ENCODE measurements around the gene AGAP3. TPM values are rescaled to one million over a fixed set of nuclear protein-coding genes. Genes with fewer than 3 reads are reported as not detected.

AGAP3 gene
- total RNA-seq, 3 donors from 2014 or later (not counting 1 experiment from before 2014, with no cell fraction given) = 27.7 to 46.9 (median 42.8) TPM

DNA sequence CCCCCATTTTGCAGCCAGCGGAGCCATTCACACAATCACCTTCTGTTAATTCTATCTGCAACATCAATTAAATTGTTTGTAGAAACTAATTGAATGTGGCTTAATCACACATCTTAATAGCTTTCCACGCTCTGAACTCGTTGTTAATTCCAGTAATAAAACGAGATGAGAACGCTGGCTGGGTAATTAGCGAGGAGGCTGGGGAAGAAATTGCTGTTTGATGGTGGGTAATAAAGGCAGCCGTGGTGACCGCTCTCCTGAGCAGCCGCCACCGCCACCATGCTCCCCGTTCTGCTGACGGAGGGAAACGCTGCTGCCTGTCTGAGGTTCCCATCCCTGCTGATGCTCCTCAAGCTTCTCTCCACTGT is 44.9 kb downstream of the AGAP3 start:
- no peak overlapping the region for H3K27ac Mint-ChIP-seq
- H3K9me3 Mint-ChIP-seq = no peaks in the 10 kb centered on the region
- H3K4me1 ChIP-seq (ENCODE audit: control insufficient read depth, insufficient read depth, low read length) = no peaks in the 10 kb centered on the region
- H3K36me3 ChIP-seq (ENCODE audit: control insufficient read depth, insufficient read depth, low read length) = peaks cover 9% of the 10 kb centered on the region
- no peaks in the 10 kb centered on the region for H3K36me3 Mint-ChIP-seq
- TF ChIP-seq, protein P1, sequence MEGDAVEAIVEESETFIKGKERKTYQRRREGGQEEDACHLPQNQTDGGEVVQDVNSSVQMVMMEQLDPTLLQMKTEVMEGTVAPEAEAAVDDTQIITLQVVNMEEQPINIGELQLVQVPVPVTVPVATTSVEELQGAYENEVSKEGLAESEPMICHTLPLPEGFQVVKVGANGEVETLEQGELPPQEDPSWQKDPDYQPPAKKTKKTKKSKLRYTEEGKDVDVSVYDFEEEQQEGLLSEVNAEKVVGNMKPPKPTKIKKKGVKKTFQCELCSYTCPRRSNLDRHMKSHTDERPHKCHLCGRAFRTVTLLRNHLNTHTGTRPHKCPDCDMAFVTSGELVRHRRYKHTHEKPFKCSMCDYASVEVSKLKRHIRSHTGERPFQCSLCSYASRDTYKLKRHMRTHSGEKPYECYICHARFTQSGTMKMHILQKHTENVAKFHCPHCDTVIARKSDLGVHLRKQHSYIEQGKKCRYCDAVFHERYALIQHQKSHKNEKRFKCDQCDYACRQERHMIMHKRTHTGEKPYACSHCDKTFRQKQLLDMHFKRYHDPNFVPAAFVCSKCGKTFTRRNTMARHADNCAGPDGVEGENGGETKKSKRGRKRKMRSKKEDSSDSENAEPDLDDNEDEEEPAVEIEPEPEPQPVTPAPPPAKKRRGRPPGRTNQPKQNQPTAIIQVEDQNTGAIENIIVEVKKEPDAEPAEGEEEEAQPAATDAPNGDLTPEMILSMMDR (IDR thresholded peaks at IDR 0.05) = no peak
- no peaks in the 10 kb centered on the region for H3K9me3 ChIP-seq (ENCODE audit: control insufficient read depth, insufficient read depth, low read length)
- H3K4me3 Mint-ChIP-seq = no peak overlapping the region
- no peaks in the 10 kb centered on the region for H3K4me1 Mint-ChIP-seq
- no peak for DNase-seq
- 100% methylated on average over 12 of the region's 13 CpGs for WGBS (ENCODE audit: insufficient coverage)
- H3K4me3 ChIP-seq (ENCODE audit: low read length) = no peak overlapping the region
- no peak overlapping the region for H3K27ac ChIP-seq (ENCODE audit: low read length)
- no peak for ATAC-seq
- no peaks in the 10 kb centered on the region for H3K27me3 ChIP-seq (ENCODE audit: control insufficient read depth, insufficient read depth, low read length)
- no peaks in the 10 kb centered on the region for H3K27me3 Mint-ChIP-seq (ENCODE audit: low read depth in 2 of 2)
- intact Hi-C loops (cut with micrococcal nuclease) = no loop called here

DNA sequence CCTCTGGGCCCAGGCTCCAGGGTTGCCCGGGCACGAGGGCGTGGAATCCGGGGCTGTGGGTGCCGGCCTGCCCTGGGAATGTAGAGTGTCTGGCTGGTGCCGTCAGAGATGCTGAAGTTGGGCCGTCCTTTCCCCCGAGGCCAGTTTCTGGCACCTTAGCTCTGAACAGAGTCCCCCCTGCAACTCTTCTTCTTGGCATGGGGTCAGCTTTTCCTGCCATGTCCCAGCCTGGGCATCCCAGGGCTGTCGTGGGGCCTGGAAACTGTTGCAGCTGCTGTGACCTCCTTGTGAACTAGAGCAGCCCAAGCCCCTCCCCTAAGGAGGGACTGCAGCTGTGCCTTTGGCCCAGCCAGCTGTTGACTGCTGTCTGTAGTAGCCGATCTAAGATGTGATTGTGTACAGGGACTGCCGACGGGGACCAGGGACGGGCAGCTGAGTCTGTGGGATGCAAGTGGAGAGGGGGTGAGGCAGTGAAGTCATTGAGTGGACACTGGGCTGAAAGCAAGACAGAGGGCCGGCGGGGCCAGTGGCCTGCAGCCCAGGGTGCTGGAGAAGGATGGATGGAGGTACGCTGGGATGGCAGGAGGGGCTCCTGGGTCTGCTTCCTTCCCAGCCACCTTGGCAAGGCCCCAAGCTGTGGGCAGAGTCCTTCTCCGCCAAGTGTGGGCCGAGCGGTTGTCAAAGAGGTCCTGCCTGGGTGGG is 45.5 kb downstream of the AGAP3 start:
- WGBS (ENCODE audit: insufficient coverage) = 94% methylated on average over 19 of the region's 19 CpGs
- H3K27ac Mint-ChIP-seq = no peak overlapping the region
- no peak for DNase-seq
- Histone ChIP-seq H3K9me3 (ENCODE audit: control insufficient read depth, insufficient read depth, low read length) (no peaks in the 10 kb centered on the region), H3K4me1 (ENCODE audit: control insufficient read depth, insufficient read depth, low read length) (no peaks in the 10 kb centered on the region), H3K27ac (ENCODE audit: low read length) (no peak overlapping the region), H3K27me3 (ENCODE audit: control insufficient read depth, insufficient read depth, low read length) (no peaks in the 10 kb centered on the region), H3K4me3 (ENCODE audit: low read length) (no peak overlapping the region), H3K36me3 (ENCODE audit: control insufficient read depth, insufficient read depth, low read length) (peaks cover 9% of the 10 kb centered on the region)
- TF ChIP-seq, protein P1 (IDR thresholded peaks at IDR 0.05) = no peak
- H3K4me1 Mint-ChIP-seq = no peaks in the 10 kb centered on the region
- H3K4me3 Mint-ChIP-seq = no peak overlapping the region
- intact Hi-C loops (cut with micrococcal nuclease) = no loop called here
- no peaks in the 10 kb centered on the region for H3K27me3 Mint-ChIP-seq (ENCODE audit: low read depth in 2 of 2)
- ATAC-seq = no peak
- no peaks in the 10 kb centered on the region for H3K36me3 Mint-ChIP-seq
- no peaks in the 10 kb centered on the region for H3K9me3 Mint-ChIP-seq

DNA sequence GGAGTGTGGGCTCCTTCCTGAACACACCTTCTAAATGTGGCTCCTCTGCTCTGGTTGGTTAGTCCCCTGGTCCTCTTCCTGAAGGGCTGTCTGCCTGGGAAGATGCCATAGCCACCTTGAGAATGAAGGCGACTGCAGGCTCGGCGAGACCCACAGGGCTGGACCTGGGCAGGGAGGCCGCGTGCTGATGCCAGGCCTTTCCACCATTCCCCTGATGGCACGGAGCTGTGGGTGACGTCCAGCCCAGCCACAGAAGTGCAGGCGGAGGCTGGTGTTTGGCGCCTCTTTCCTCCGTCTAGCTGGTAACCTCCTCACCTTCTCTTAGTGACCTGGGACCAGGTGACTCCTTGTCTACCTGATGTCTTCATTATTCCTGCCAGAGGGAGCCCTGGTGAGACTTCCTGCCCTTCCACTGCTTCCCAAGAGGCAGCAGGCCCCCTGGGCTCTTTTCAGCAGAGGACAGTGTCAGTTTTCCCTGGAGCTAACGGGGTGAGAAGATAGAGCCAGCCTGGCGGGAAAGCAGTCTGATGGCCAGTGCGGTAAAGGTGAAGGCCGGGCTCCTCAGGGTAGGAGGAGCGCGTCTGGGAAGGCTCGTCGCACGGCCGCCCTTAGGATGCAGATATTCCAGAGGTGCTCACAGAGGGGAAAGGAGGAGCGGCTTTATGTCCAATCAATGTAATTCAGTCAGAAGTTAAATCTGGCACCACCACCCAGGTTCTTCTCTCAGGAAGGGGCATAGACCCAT is 46.4 kb downstream of the AGAP3 start:
- H3K9me3 Mint-ChIP-seq = no peaks in the 10 kb centered on the region
- TF ChIP-seq, protein P1 (IDR thresholded peaks at IDR 0.05) = no peak
- ATAC-seq (no peak), DNase-seq (no peak)
- H3K4me3 Mint-ChIP-seq = no peak overlapping the region
- H3K9me3 ChIP-seq (ENCODE audit: control insufficient read depth, insufficient read depth, low read length) = no peaks in the 10 kb centered on the region
- H3K27ac ChIP-seq (ENCODE audit: low read length) = no peak overlapping the region
- H3K36me3 ChIP-seq (ENCODE audit: control insufficient read depth, insufficient read depth, low read length) = peaks cover 9% of the 10 kb centered on the region
- no peaks in the 10 kb centered on the region for H3K4me1 Mint-ChIP-seq
- H3K4me1 ChIP-seq (ENCODE audit: control insufficient read depth, insufficient read depth, low read length) = no peaks in the 10 kb centered on the region
- no peaks in the 10 kb centered on the region for H3K36me3 Mint-ChIP-seq
- 96% methylated on average over 21 of the region's 21 CpGs for WGBS (ENCODE audit: insufficient coverage)
- no peak overlapping the region for H3K4me3 ChIP-seq (ENCODE audit: low read length)
- intact Hi-C loops (cut with micrococcal nuclease) = no loop called here
- H3K27me3 ChIP-seq (ENCODE audit: control insufficient read depth, insufficient read depth, low read length) = no peaks in the 10 kb centered on the region
- H3K27ac Mint-ChIP-seq = no peak overlapping the region
- H3K27me3 Mint-ChIP-seq (ENCODE audit: low read depth in 2 of 2) = no peaks in the 10 kb centered on the region
